ENCODE measurements around the gene DAP3.

GRCh38 chr1:155678027-155678426 is 10.9 kb upstream of the DAP3 start:
- no peak for TF ChIP-seq RAD21 (IDR thresholded peaks at IDR 0.05; ENCODE audit: insufficient read depth, low read depth, low read length)
- TF ChIP-seq EP300 (IDR thresholded peaks at IDR 0.05; ENCODE audit: borderline replicate concordance in 1 of 2, control insufficient read depth in 1 of 2, low read depth in 2 of 2, low read length in 2 of 2) = no peak
- TF ChIP-seq, protein P1, sequence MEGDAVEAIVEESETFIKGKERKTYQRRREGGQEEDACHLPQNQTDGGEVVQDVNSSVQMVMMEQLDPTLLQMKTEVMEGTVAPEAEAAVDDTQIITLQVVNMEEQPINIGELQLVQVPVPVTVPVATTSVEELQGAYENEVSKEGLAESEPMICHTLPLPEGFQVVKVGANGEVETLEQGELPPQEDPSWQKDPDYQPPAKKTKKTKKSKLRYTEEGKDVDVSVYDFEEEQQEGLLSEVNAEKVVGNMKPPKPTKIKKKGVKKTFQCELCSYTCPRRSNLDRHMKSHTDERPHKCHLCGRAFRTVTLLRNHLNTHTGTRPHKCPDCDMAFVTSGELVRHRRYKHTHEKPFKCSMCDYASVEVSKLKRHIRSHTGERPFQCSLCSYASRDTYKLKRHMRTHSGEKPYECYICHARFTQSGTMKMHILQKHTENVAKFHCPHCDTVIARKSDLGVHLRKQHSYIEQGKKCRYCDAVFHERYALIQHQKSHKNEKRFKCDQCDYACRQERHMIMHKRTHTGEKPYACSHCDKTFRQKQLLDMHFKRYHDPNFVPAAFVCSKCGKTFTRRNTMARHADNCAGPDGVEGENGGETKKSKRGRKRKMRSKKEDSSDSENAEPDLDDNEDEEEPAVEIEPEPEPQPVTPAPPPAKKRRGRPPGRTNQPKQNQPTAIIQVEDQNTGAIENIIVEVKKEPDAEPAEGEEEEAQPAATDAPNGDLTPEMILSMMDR (IDR thresholded peaks at IDR 0.05 in 2 of 3, conservative IDR thresholded peaks at IDR 0.05 in 1 of 3; ENCODE audit: control insufficient read depth in 2 of 3, extremely low read depth in 1 of 3, insufficient read depth in 1 of 3, low read depth in 3 of 3, low read length in 3 of 3) = no peak
- no peak for TF ChIP-seq POLR2A (IDR thresholded peaks at IDR 0.05; ENCODE audit: low read depth, low read length)
- TF ChIP-seq, protein P2, sequence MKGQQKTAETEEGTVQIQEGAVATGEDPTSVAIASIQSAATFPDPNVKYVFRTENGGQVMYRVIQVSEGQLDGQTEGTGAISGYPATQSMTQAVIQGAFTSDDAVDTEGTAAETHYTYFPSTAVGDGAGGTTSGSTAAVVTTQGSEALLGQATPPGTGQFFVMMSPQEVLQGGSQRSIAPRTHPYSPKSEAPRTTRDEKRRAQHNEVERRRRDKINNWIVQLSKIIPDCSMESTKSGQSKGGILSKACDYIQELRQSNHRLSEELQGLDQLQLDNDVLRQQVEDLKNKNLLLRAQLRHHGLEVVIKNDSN (IDR thresholded peaks at IDR 0.05; ENCODE audit: borderline replicate concordance, extremely low read length, insufficient read depth, low read depth, low read length) = no peak
- no peak for TF ChIP-seq IRF3 (IDR thresholded peaks at IDR 0.05)
- TF ChIP-seq SREBF2 (IDR thresholded peaks at IDR 0.05; ENCODE audit: low read length) = no peak
- no peak for TF ChIP-seq SMC3 (IDR thresholded peaks at IDR 0.05; ENCODE audit: borderline replicate concordance, low read length)

All from GM12878 (cell line).